ENCODE results near the gene SLC39A1.
A peak's percentile ranks its signal among the peaks of the same experiment; 100 is the strongest.

The SLC39A1 gene

GRCh38 chr1:153959454-153959853 is 3.9 kb downstream of the SLC39A1 start:
- H3K36me3 ChIP-seq (replicated peaks in 1 of 2; ENCODE audit: control insufficient read depth in 2 of 2, insufficient read depth in 2 of 2, low read length in 2 of 2), result peaks cover 20 to 39% of the 10 kb centered on the region in 2 donors
- no peak for DNase-seq (ENCODE audit: low spot score)
- H2BK12ac ChIP-seq (ENCODE audit: low read length), result no peak overlapping the region
- no peak overlapping the region for H3K18ac ChIP-seq (ENCODE audit: low read length)
- H3K9me3 ChIP-seq (replicated peaks in 1 of 2; ENCODE audit: control insufficient read depth in 2 of 2, insufficient read depth in 1 of 2, low read depth in 1 of 2, low read length in 2 of 2), result no peaks in the 10 kb centered on the region
- no peak overlapping the region for H3K4me2 ChIP-seq (ENCODE audit: insufficient read depth, low read length, poor library complexity, severe bottlenecking)
- H3K27me3 ChIP-seq (ENCODE audit: control insufficient read depth in 3 of 3, insufficient read depth in 3 of 3, low read depth in 1 of 3, low read length in 3 of 3), result no peaks in the 10 kb centered on the region
- H3K9ac ChIP-seq (ENCODE audit: low read depth, low read length, poor library complexity), result no peak overlapping the region
- H2AFZ ChIP-seq (ENCODE audit: low read length), result no peak overlapping the region
- H3K27ac ChIP-seq (replicated peaks; ENCODE audit: low read length), result peak overlapping the region; percentile 52
- H2BK15ac ChIP-seq (ENCODE audit: low read length), result no peak overlapping the region
- no peak overlapping the region for H2AK5ac ChIP-seq (ENCODE audit: low read depth, low read length)
- no peak overlapping the region for H3K4ac ChIP-seq (ENCODE audit: low read length)
- H3K79me1 ChIP-seq (ENCODE audit: low read depth, low read length), result peaks cover 18% of the 10 kb centered on the region
- H3K14ac ChIP-seq (ENCODE audit: low read length), result no peak overlapping the region
- H4K91ac ChIP-seq (ENCODE audit: low read depth, low read length, poor library complexity), result no peak overlapping the region
- H3K4me3 ChIP-seq (ENCODE audit: low read length in 2 of 2), result no peak overlapping the region
- no peak overlapping the region for H3K23ac ChIP-seq (ENCODE audit: low read depth, low read length, poor library complexity)
- H2BK5ac ChIP-seq (ENCODE audit: low read length), result no peak overlapping the region
- H2BK120ac ChIP-seq (ENCODE audit: low read depth, low read length), result no peak overlapping the region
- H4K8ac ChIP-seq (ENCODE audit: low read depth, low read length), result no peak overlapping the region
- peaks cover 21 to 27% of the 10 kb centered on the region in 2 donors for H3K4me1 ChIP-seq (ENCODE audit: control insufficient read depth in 2 of 2, insufficient read depth in 1 of 2, low read depth in 1 of 2, low read length in 2 of 2)
- no CpG with 5 or more reads among the region's 3 CpGs for WGBS, 2 donors (ENCODE audit: extremely low coverage in 2 of 2, insufficient read length in 2 of 2, insufficient replicate concordance in 1 of 2)

- H4K91ac ChIP-seq (ENCODE audit: low read depth, low read length, poor library complexity), result no peak overlapping the region
- no peak overlapping the region for H2BK12ac ChIP-seq (ENCODE audit: low read length)
- H3K18ac ChIP-seq (ENCODE audit: low read length), result no peak overlapping the region
- H3K79me1 ChIP-seq (ENCODE audit: low read depth, low read length), result peaks cover 18% of the 10 kb centered on the region
- peak overlapping the region; percentile 28 for H3K4me2 ChIP-seq (ENCODE audit: insufficient read depth, low read length, poor library complexity, severe bottlenecking)
- H3K4me1 ChIP-seq (ENCODE audit: control insufficient read depth in 2 of 2, insufficient read depth in 1 of 2, low read depth in 1 of 2, low read length in 2 of 2), result peaks cover 21 to 26% of the 10 kb centered on the region in 2 donors
- no peak overlapping the region for H3K23ac ChIP-seq (ENCODE audit: low read depth, low read length, poor library complexity)
- H2AK5ac ChIP-seq (ENCODE audit: low read depth, low read length), result no peak overlapping the region
- peak overlapping the region; percentile 3 for H2AFZ ChIP-seq (ENCODE audit: low read length)
- H3K36me3 ChIP-seq (replicated peaks in 1 of 2; ENCODE audit: control insufficient read depth in 2 of 2, insufficient read depth in 2 of 2, low read length in 2 of 2), result peaks cover 20 to 45% of the 10 kb centered on the region in 2 donors
- H4K8ac ChIP-seq (ENCODE audit: low read depth, low read length), result no peak overlapping the region
- DNase-seq (ENCODE audit: low spot score), result no peak
- no peak overlapping the region for H3K14ac ChIP-seq (ENCODE audit: low read length)
- H2BK15ac ChIP-seq (ENCODE audit: low read length), result no peak overlapping the region
- no peak overlapping the region for H2BK120ac ChIP-seq (ENCODE audit: low read depth, low read length)
- H3K4ac ChIP-seq (ENCODE audit: low read length), result no peak overlapping the region
- peak overlapping the region in 1 of 2 donors; percentile 4 for H3K4me3 ChIP-seq (ENCODE audit: low read length in 2 of 2)
- no peak overlapping the region for H3K9ac ChIP-seq (ENCODE audit: low read depth, low read length, poor library complexity)
- no peak overlapping the region for H2BK5ac ChIP-seq (ENCODE audit: low read length)
- H3K9me3 ChIP-seq (replicated peaks in 1 of 2; ENCODE audit: control insufficient read depth in 2 of 2, insufficient read depth in 1 of 2, low read depth in 1 of 2, low read length in 2 of 2), result no peaks in the 10 kb centered on the region
- WGBS, 2 donors (ENCODE audit: extremely low coverage in 2 of 2, insufficient read length in 2 of 2, insufficient replicate concordance in 1 of 2), result no CpG with 5 or more reads among the region's 4 CpGs
- H3K27me3 ChIP-seq (ENCODE audit: control insufficient read depth in 3 of 3, insufficient read depth in 3 of 3, low read depth in 1 of 3, low read length in 3 of 3), result no peaks in the 10 kb centered on the region
- H3K27ac ChIP-seq (replicated peaks; ENCODE audit: low read length), result peak overlapping the region; percentile 52
These were observed 4.4 kb downstream of the SLC39A1 start for GRCh38 chr1:153958961-153959260.

- peak within 1 kb of the TSS; percentile 88 for H3K27ac ChIP-seq (replicated peaks; ENCODE audit: low read length)
- peak within 1 kb of the TSS; percentile 90 for H2AFZ ChIP-seq (ENCODE audit: low read length)
- H3K79me1 ChIP-seq (ENCODE audit: low read depth, low read length), result peaks cover 18% of the 10 kb centered on the region
- DNase-seq (ENCODE audit: low spot score), result peak; percentile 97
- peak within 1 kb of the TSS; percentile 95 for H3K23ac ChIP-seq (ENCODE audit: low read depth, low read length, poor library complexity)
- no peak within 1 kb of the TSS for H2BK120ac ChIP-seq (ENCODE audit: low read depth, low read length)
- no peaks in the 10 kb centered on the region for H3K9me3 ChIP-seq (replicated peaks in 1 of 2; ENCODE audit: control insufficient read depth in 2 of 2, insufficient read depth in 1 of 2, low read depth in 1 of 2, low read length in 2 of 2)
- peak within 1 kb of the TSS; percentile 97 for H3K18ac ChIP-seq (ENCODE audit: low read length)
- H2BK12ac ChIP-seq (ENCODE audit: low read length), result no peak within 1 kb of the TSS
- H3K14ac ChIP-seq (ENCODE audit: low read length), result peak within 1 kb of the TSS; percentile 72
- H2AK5ac ChIP-seq (ENCODE audit: low read depth, low read length), result no peak within 1 kb of the TSS
- no peak within 1 kb of the TSS for H4K91ac ChIP-seq (ENCODE audit: low read depth, low read length, poor library complexity)
- no peak within 1 kb of the TSS for H3K4ac ChIP-seq (ENCODE audit: low read length)
- peak within 1 kb of the TSS; percentile 94 for H3K9ac ChIP-seq (ENCODE audit: low read depth, low read length, poor library complexity)
- H3K4me2 ChIP-seq (ENCODE audit: insufficient read depth, low read length, poor library complexity, severe bottlenecking), result peak within 1 kb of the TSS; percentile 56
- no peak within 1 kb of the TSS for H2BK15ac ChIP-seq (ENCODE audit: low read length)
- no CpG with 5 or more reads among the region's 75 CpGs for WGBS, 2 donors (ENCODE audit: extremely low coverage in 2 of 2, insufficient read length in 2 of 2, insufficient replicate concordance in 1 of 2)
- H3K36me3 ChIP-seq (replicated peaks in 1 of 2; ENCODE audit: control insufficient read depth in 2 of 2, insufficient read depth in 2 of 2, low read length in 2 of 2), result peaks cover 20 to 51% of the 10 kb centered on the region in 2 donors
- peak within 1 kb of the TSS; percentile 43 for H2BK5ac ChIP-seq (ENCODE audit: low read length)
- H3K27me3 ChIP-seq (ENCODE audit: control insufficient read depth in 3 of 3, insufficient read depth in 3 of 3, low read depth in 1 of 3, low read length in 3 of 3), result no peaks in the 10 kb centered on the region
- H3K4me3 ChIP-seq (ENCODE audit: low read length in 2 of 2), result peak within 1 kb of the TSS; percentile 88 to 97
- H3K4me1 ChIP-seq (ENCODE audit: control insufficient read depth in 2 of 2, insufficient read depth in 1 of 2, low read depth in 1 of 2, low read length in 2 of 2), result peaks cover 21 to 25% of the 10 kb centered on the region in 2 donors
- H4K8ac ChIP-seq (ENCODE audit: low read depth, low read length), result no peak within 1 kb of the TSS
These were observed 5.0 kb downstream of the SLC39A1 start, which contains the start of gene CRTC2 for GRCh38 chr1:153958111-153958960. Gene CRTC2 (minus strand): TSS chr1:153958612. CDS start chr1:153958497, 115 bp downstream.

- H3K18ac ChIP-seq (ENCODE audit: low read length), result peak overlapping the region; percentile 97
- peak overlapping the region; percentile 88 for H3K27ac ChIP-seq (replicated peaks; ENCODE audit: low read length)
- no peak overlapping the region for H2BK5ac ChIP-seq (ENCODE audit: low read length)
- peak overlapping the region; percentile 72 for H3K14ac ChIP-seq (ENCODE audit: low read length)
- H3K4ac ChIP-seq (ENCODE audit: low read length), result no peak overlapping the region
- peaks cover 20 to 53% of the 10 kb centered on the region in 2 donors for H3K36me3 ChIP-seq (replicated peaks in 1 of 2; ENCODE audit: control insufficient read depth in 2 of 2, insufficient read depth in 2 of 2, low read length in 2 of 2)
- H2BK120ac ChIP-seq (ENCODE audit: low read depth, low read length), result no peak overlapping the region
- H2BK15ac ChIP-seq (ENCODE audit: low read length), result no peak overlapping the region
- no peak overlapping the region for H2BK12ac ChIP-seq (ENCODE audit: low read length)
- no peak for DNase-seq (ENCODE audit: low spot score)
- H3K23ac ChIP-seq (ENCODE audit: low read depth, low read length, poor library complexity), result peak overlapping the region; percentile 95
- no peaks in the 10 kb centered on the region for H3K9me3 ChIP-seq (replicated peaks in 1 of 2; ENCODE audit: control insufficient read depth in 2 of 2, insufficient read depth in 1 of 2, low read depth in 1 of 2, low read length in 2 of 2)
- H4K8ac ChIP-seq (ENCODE audit: low read depth, low read length), result no peak overlapping the region
- peak overlapping the region; percentile 56 for H3K4me2 ChIP-seq (ENCODE audit: insufficient read depth, low read length, poor library complexity, severe bottlenecking)
- H3K79me1 ChIP-seq (ENCODE audit: low read depth, low read length), result peaks cover 18% of the 10 kb centered on the region
- H2AK5ac ChIP-seq (ENCODE audit: low read depth, low read length), result no peak overlapping the region
- peak overlapping the region; percentile 88 to 97 for H3K4me3 ChIP-seq (ENCODE audit: low read length in 2 of 2)
- peak overlapping the region; percentile 90 for H2AFZ ChIP-seq (ENCODE audit: low read length)
- H4K91ac ChIP-seq (ENCODE audit: low read depth, low read length, poor library complexity), result no peak overlapping the region
- peaks cover 21 to 25% of the 10 kb centered on the region in 2 donors for H3K4me1 ChIP-seq (ENCODE audit: control insufficient read depth in 2 of 2, insufficient read depth in 1 of 2, low read depth in 1 of 2, low read length in 2 of 2)
- peak overlapping the region; percentile 94 for H3K9ac ChIP-seq (ENCODE audit: low read depth, low read length, poor library complexity)
- no peaks in the 10 kb centered on the region for H3K27me3 ChIP-seq (ENCODE audit: control insufficient read depth in 3 of 3, insufficient read depth in 3 of 3, low read depth in 1 of 3, low read length in 3 of 3)
- WGBS, 2 donors (ENCODE audit: extremely low coverage in 2 of 2, insufficient read length in 2 of 2, insufficient replicate concordance in 1 of 2), result no CpG with 5 or more reads among the region's 13 CpGs
These were observed 5.6 kb downstream of the SLC39A1 start for GRCh38 chr1:153957744-153958110.
